Measurements from ENCODE around the gene CRADD. TPM values are rescaled to one million over a fixed set of nuclear protein-coding genes. Genes with fewer than 3 reads are reported as not detected.
"Not testable (repeated sequence)": the region's sequence is repeated elsewhere in the genome, so short reads cannot be mapped to it uniquely, and the experiment has no call there.

Gene CRADD
- total RNA-seq, 1 donor from 2014 or later: 22.5 TPM

DNA sequence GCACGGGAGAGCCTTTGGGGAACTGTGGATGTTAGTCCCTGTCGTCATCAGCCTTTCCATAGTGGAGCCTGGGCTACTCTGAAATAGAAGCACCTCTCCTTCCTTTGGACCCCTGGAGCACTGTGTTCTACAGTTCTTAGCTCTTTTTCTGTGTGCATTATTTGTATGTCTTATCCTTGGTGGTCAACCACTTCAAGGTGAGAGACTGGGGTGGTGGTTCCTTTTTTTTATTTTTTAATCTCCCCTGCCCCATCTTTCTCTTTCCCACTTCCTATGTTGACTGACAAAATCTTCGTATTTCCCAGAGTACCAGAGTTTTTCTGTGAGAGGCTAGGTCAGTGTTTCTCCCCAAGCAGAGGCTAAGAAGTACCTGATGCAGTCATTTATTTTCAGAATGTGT, 111.7 kb downstream of the CRADD start:
- ATAC-seq: no peak

GRCh38 chr12:93789767-93790166, 112.6 kb downstream of the CRADD start:
- ATAC-seq: no peak

DNA sequence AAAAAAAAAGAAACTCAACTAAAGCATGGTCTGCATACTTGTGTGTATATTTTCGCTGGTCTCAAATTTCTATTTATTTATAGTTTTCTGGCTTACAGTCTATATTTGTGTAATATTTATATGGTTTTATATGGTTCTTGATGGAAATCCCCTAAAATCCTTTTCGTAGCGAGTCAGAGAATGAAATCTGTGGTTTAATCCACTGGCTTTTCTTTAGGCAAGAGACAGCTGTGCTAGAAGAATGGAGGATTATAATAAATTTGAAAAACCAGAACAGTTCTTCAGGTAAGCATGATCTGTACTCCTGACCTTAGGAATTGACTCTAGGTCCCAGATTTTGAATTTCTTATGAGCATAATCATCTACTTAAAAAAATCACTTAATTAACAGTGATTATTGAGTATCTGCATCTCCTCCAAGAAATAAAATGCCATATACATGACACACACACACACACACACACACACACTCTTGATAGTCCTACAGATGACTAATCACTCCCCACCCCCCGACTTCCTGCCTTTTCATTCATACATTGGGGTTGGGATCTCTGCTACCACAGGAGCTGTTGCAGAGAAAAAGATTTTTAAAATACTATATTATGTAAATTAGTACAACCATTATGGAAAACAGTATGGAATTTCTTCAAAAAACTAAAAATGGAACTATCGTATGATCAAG, 113.4 kb downstream of the CRADD start:
- no peak for ATAC-seq

GRCh38 chr12:93793007-93793406, 115.8 kb downstream of the CRADD start:
- ATAC-seq: no peak

DNA sequence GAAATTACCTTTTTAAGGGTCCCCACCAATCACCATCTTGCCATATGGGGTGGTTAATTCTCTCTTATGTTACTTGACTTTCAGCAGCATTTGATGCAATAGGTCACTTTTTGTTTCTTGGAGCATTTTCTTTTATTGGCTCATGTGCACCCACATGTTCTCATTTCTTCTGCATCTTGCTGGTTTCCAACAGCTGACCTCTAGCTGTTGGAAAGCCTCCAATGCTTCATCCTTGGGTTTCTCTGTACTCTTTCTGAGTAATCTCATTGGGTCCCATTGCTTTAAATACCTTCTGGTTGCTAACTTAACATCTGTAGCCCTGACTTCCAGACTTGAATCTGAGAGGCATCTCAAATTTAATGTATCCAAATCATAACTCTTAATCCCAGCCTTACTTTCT, 116.8 kb downstream of the CRADD start:
- no peak for ATAC-seq

GRCh38 chr12:93794738-93795137, 117.6 kb downstream of the CRADD start:
- ATAC-seq: no peak

- no peak for ATAC-seq
Observed at GRCh38 chr12:93795352-93795751, 118.2 kb downstream of the CRADD start.

DNA sequence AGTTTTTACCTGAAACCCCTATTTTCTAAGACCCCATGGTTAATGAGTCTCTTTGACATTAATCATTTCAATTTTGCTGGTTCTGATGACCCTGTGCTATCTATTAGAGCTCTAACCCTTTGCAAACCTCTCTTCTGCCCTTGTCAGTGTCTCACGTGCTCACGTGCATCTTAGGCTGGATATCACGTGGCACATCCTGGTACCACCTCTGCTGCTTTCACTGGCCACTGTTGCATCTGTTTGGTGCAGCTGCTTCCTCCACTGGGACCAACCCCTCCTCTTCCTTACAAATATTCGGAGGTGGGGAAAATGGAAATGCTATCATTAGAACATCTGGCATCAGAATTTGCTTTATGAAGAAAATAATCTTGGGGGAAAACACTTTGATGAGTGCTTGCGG, 119.6 kb downstream of the CRADD start:
- no peak for ATAC-seq

DNA sequence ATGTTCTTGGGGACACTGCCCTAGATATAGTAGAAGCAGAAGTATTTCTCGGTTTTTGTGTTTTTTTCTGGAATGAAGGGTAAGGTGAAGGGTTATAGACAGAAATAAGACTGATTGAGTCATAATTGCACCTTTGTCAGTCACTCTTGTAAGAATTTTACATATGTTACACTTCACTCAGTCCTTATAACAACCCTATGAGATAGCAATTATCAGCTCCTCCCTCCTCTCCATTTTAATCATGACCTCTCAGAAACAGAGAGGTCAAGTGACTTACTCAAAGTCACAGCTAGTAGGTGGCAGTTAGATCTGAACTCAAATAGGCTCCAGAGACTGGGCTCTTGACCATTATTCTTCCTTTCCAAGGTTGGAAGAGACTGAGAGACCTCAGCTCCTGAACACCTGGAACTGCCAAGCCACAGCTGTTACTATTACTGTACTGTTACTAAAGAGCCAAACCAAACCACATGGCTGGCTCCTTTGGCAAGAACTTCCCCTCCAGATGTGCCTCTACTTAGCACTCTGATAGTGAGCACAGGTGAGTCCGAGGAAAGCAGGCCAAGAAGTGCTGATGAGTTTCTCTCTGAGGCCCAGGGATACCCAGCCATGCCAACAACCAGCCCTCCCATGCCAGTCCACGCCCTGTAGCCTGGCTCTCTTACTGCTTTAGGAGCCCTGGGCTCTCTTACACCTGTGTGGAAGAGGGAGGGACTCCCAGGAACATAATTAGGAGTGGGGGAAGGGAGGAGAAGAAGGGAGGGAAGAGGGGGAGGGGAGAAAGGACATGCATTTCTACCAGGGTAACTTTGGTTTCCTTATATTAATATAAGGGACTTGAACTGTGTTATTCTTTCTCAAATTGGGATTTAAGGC, 121.3 kb downstream of the CRADD start:
- no peak for ATAC-seq

GRCh38 chr12:93801666-93802065, 124.5 kb downstream of the CRADD start:
- ATAC-seq: not testable (repeated sequence)

GRCh38 chr12:93802293-93802692, 125.1 kb downstream of the CRADD start:
- ATAC-seq: no peak

GRCh38 chr12:93802698-93803423, 125.7 kb downstream of the CRADD start:
- ATAC-seq: no peak

- ATAC-seq: peak; percentile 43
Observed at GRCh38 chr12:93803424-93803807, 126.2 kb downstream of the CRADD start.

DNA sequence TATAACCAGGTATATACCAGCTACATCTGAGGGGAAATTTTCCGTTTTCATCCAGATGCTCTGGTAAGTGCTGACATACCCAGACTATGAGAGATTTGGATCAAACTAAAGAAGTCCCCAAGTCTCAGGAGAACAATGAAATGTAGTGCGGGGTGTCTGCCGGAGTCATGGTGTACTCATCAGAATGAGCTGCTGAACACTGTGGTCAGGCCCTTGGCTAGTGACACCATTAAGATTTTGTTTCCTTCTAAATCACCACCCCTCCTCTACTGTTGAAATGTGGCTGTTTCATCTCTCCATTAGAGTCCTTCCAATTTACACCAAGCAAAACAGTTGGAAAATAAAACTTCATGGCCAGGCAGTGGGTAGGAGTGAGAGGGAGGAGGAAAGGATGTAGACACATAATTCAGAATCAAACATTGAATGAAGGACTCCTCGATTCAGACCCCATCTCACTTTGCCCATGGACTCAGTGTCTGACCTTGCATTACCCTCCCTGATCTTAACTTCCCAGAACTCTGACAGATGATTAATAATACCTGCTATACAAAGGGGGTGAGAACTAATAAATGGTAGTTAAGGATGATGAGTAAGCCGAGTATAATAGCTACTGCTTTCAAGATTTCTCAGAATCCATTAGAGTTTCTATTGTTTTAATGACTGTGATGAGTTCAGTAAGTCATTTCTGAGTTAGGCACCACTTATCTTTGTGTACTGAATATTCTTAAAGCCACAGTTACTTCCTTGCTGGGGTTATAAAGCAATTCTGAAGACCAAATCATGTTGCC, 127.4 kb downstream of the CRADD start:
- ATAC-seq: peak; percentile 81

GRCh38 chr12:93805736-93806141, 128.6 kb downstream of the CRADD start:
- ATAC-seq: no peak

DNA sequence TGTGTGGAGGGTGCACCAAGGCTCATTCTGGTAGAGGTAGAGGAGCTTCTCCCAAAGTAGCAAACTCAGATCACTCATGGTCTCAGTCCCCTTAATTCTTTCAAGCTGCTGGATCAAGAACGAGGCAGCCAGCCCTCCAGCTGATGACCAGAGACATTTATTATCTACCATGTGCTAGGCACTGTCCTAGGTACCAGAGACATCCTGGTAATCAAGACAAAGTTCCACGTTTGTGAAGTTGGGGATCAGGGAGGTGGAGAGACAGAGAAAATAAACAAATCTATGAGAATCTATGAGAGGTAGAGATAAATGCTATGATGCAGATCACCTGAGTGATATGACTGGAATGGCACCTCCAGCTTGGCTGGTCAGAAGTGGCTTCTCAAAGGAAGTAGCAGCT, 130.2 kb downstream of the CRADD start:
- no peak for ATAC-seq

DNA sequence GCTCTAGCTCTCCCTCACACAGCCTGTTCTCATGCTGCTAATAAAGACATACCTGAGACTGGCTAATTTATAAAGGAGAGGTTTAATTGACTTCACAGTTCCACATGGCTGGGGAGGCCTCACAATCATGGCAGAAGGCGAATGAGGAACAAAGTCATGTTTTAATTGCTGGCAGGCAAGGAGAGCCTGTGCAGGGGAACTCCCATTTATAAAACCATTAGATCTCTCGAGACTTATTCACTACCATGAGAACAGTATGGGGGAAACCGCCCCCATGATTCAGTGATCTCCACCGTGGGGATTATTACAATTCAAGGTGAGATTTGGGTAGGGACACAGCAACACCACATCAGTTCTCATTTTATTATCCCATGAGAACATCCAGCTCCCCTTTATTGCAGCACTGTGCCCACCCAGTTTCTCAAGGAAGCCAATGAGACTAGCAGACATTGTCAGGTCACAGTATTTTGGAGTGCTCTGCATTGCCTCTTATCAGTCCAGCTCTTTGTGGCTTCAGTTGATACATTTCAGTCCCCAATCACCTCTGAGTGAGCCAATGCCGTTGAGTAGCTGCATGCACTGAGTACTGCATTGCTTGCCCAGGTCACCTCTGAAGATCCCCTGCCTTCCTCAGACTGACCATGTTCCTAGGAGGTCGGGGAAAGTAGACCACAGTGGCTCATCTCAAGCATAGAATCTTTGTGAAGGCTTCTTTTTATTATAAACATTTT, 131.2 kb downstream of the CRADD start:
- no peak for ATAC-seq

- ATAC-seq: no peak
Observed at GRCh38 chr12:93812626-93813025, 135.5 kb downstream of the CRADD start.

DNA sequence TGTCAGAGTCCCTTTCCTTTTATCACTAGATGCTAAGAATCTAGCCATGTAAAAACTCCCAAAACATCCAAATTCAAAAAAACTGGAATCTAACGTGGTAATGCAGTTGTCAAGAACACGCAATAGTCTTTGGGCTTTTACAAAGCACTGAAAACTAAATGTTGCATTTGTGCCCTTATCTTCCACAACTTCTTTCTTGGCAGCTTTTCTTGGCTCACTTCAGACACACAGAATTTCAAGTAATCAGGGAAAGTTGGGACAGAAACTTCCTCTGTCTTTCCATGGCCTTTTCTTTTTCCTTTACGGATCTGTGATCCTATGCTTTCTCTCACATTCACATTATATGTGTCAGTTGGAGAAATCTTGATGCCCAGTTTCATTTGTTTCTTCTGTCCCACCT, 136.0 kb downstream of the CRADD start:
- ATAC-seq: no peak

DNA sequence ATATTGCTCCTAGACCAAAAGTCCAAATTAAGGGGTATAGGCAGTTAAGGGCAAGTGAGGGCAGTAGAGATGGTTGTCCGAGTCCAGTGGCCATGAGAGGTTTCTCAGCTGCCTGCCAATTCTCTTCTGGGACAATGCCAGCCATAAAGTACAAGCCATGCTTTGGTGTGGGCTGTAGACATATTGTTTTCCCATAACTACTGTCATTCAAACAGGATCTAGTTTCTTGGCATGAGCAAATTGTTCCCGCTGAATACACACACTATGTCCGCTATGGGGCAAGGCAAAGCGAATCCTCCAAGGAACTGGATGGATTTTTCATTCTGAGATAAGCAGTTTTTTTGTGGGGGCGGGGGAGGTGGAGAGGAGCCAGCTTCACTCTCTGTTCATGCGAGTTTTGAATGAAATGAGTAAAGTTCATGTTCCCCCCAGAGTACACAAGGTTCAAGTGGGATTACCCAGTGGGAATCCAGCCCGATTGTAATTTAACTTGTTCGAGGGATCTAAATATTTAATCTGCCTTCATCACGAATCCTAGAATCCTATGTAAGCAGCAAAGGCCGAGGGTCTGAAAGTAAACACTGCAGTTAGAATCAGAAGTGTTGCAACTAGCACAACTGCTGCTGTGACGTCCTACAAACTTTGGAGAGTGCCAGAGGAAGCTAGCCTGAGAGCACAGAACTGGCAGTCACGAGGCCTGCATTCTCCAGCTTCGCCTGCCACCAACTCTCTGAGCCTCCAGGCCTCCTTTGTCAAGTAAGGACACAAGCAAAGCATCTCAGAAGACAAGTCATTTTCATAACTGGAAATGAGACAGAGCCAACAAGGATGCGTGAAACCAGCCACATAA, 137.0 kb downstream of the CRADD start:
- peak; percentile 52 for ATAC-seq
